ENCODE measurements around the gene DISC1. TPM values are rescaled to one million over a fixed set of nuclear protein-coding genes. Genes with fewer than 3 reads are reported as not detected.
A peak's percentile ranks its signal among the peaks of the same experiment; 100 is the strongest.

Gene DISC1
- polyA plus RNA-seq, 1 of the 3 experiments (the other 2 are of a cell fraction), result 1.7 TPM

DNA sequence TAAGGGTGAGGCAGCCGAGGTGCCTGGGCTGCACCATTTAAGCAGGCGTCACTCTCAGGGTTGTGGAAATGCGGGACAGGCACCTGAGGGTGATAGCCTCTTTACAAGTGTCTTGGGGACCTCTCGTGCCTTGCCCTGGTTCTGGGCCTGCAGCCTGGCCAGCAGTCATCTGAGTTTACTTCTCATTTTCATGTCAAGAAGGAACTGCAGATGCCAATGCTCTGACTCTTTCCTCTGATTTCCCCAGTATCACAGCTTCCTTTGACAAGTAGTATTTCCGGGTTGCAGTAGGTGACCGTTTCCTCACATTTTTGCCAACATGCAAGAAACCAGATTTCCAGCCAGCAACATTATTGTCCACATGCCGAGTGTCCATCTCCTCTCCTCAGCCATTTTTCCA, 286.9 kb downstream of the DISC1 start:
- H3K4me1 ChIP-seq (ENCODE audit: control insufficient read depth in 1 of 2, insufficient read depth in 2 of 2, low read depth in 1 of 2, low read length in 1 of 2), result no peaks in the 10 kb centered on the region
- H3K9me3 ChIP-seq, result no peaks in the 10 kb centered on the region
- no peaks in the 10 kb centered on the region for H3K36me3 ChIP-seq (replicated peaks in 1 of 2; ENCODE audit: control insufficient read depth in 1 of 2, insufficient read depth in 2 of 2, low read length in 1 of 2)
- no peak overlapping the region for H2AFZ ChIP-seq (ENCODE audit: low read depth)
- 78% methylated on average over 7 of the region's 7 CpGs for WGBS (ENCODE audit: low lambda C conversion rate)
- H3K9me2 ChIP-seq, result no peaks in the 10 kb centered on the region
- H3F3A ChIP-seq (replicated peaks; ENCODE audit: insufficient read depth), result no peaks in the 10 kb centered on the region
- no peak overlapping the region for H3K4me3 ChIP-seq (ENCODE audit: low read depth in 2 of 2, low read length in 1 of 2)
- H3K27me3 ChIP-seq (ENCODE audit: insufficient read depth), result no peaks in the 10 kb centered on the region
- ChIA-PET CTCF (interaction anchor here (0.6 kb wide), 1 partner anchor 136 kb away, joined by 3 read pairs; no protein-coding TSS in a partner anchor), POLR2A (no interaction called here)
- no peak overlapping the region for H3K4me2 ChIP-seq
- no peak overlapping the region for H3K27ac ChIP-seq (ENCODE audit: low read depth in 2 of 2, low read length in 1 of 2)
- no peak for DNase-seq
- TF ChIP-seq, protein P1, sequence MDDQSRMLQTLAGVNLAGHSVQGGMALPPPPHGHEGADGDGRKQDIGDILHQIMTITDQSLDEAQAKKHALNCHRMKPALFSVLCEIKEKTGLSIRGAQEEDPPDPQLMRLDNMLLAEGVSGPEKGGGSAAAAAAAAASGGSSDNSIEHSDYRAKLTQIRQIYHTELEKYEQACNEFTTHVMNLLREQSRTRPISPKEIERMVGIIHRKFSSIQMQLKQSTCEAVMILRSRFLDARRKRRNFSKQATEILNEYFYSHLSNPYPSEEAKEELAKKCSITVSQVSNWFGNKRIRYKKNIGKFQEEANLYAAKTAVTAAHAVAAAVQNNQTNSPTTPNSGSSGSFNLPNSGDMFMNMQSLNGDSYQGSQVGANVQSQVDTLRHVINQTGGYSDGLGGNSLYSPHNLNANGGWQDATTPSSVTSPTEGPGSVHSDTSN (IDR thresholded peaks at IDR 0.05), result no peak
- TF ChIP-seq RXRA (IDR thresholded peaks at IDR 0.05; ENCODE audit: borderline replicate concordance, low read depth) (no peak), TAF1 (IDR thresholded peaks at IDR 0.05; ENCODE audit: borderline replicate concordance, low read depth, low read length) (no peak), JUND (IDR thresholded peaks at IDR 0.05) (no peak), GABPA (IDR thresholded peaks at IDR 0.05; ENCODE audit: low read depth) (no peak), NFIC (IDR thresholded peaks at IDR 0.05; ENCODE audit: borderline replicate concordance) (no peak), FOXM1 (IDR thresholded peaks at IDR 0.05; ENCODE audit: low read depth) (no peak), TCF12 (IDR thresholded peaks at IDR 0.05) (no peak), EP300 (IDR thresholded peaks at IDR 0.05; ENCODE audit: borderline replicate concordance in 1 of 2, low read depth in 1 of 2, low read length in 1 of 2) (no peak)
- no peak overlapping the region for H3K9ac ChIP-seq
- H4K20me1 ChIP-seq (ENCODE audit: insufficient read depth), result no peaks in the 10 kb centered on the region
- no peaks in the 10 kb centered on the region for H3K79me2 ChIP-seq (ENCODE audit: insufficient read depth)

DNA sequence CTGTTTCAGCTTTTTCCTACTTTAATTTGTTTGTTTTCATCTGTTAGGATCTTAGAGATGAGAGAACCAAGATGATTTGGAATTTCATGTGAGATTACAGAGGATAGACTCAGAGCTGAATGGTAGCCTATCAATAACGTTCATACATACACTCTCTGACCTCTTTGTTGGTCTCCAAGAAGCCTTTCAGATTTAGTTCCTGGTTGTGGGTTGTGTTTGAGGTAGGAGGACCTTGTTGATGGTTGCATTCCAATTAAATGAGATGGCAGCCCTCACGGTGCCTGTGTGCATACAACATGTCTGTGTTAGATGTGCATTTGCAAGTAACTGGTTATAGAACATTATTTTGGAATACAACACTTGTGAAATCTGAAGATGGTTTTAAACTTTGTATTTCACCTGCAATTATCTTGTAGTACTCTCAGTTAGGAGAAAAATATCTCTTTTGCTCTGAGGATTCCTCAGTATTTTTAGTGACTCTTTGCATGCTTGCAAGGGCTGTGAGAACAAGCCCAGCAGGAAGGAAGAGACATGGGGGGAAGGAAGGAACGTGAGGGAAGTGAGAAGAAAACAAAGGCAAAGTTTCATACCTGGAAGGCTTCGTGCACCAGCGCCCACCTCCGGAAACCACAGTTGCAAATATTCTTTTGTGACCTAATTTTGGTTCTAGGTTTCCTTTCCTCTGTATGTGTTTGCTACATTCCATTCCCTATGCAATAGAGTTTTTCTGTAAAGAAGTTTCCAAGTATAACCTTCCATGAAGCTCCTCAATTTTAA, 291.8 kb downstream of the DISC1 start:
- Histone ChIP-seq H3K9me2 (no peaks in the 10 kb centered on the region), H3K4me1 (ENCODE audit: control insufficient read depth in 1 of 2, insufficient read depth in 2 of 2, low read depth in 1 of 2, low read length in 1 of 2) (peaks cover 0 to 18% of the 10 kb centered on the region in 2 experiments; a peak in 2 of 4 replicates), H3K4me3 (ENCODE audit: low read depth in 2 of 2, low read length in 1 of 2) (no peak overlapping the region), H3K9me3 (no peaks in the 10 kb centered on the region), H3K27ac (ENCODE audit: low read depth in 2 of 2, low read length in 1 of 2) (peak overlapping the region in 1 of 2 experiments; percentile 91; a peak in 1 of 4 replicates), H3K4me2 (no peak overlapping the region), H2AFZ (ENCODE audit: low read depth) (no peak overlapping the region), H3K27me3 (ENCODE audit: insufficient read depth) (no peaks in the 10 kb centered on the region), H3K9ac (no peak overlapping the region), H3K79me2 (ENCODE audit: insufficient read depth) (no peaks in the 10 kb centered on the region), H3F3A (replicated peaks; ENCODE audit: insufficient read depth) (no peaks in the 10 kb centered on the region), H3K36me3 (replicated peaks in 1 of 2; ENCODE audit: control insufficient read depth in 1 of 2, insufficient read depth in 2 of 2, low read length in 1 of 2) (no peaks in the 10 kb centered on the region), H4K20me1 (ENCODE audit: insufficient read depth) (no peaks in the 10 kb centered on the region)
- WGBS (ENCODE audit: low lambda C conversion rate), result 81% methylated on average over 6 of the region's 6 CpGs
- no peak for DNase-seq
- TF ChIP-seq TEAD4 (IDR thresholded peaks at IDR 0.05; ENCODE audit: borderline replicate concordance, insufficient read depth), result no peak
- TF ChIP-seq SIN3A (IDR thresholded peaks at IDR 0.05; ENCODE audit: borderline replicate concordance, low read depth, low read length), result no peak
- no peak for TF ChIP-seq RCOR1 (IDR thresholded peaks at IDR 0.05; ENCODE audit: low read length)
- no peak for TF ChIP-seq YY1 (IDR thresholded peaks at IDR 0.05; ENCODE audit: low read depth)
- TF ChIP-seq RXRA (IDR thresholded peaks at IDR 0.05; ENCODE audit: borderline replicate concordance, low read depth), result no peak
- TF ChIP-seq, protein P2, sequence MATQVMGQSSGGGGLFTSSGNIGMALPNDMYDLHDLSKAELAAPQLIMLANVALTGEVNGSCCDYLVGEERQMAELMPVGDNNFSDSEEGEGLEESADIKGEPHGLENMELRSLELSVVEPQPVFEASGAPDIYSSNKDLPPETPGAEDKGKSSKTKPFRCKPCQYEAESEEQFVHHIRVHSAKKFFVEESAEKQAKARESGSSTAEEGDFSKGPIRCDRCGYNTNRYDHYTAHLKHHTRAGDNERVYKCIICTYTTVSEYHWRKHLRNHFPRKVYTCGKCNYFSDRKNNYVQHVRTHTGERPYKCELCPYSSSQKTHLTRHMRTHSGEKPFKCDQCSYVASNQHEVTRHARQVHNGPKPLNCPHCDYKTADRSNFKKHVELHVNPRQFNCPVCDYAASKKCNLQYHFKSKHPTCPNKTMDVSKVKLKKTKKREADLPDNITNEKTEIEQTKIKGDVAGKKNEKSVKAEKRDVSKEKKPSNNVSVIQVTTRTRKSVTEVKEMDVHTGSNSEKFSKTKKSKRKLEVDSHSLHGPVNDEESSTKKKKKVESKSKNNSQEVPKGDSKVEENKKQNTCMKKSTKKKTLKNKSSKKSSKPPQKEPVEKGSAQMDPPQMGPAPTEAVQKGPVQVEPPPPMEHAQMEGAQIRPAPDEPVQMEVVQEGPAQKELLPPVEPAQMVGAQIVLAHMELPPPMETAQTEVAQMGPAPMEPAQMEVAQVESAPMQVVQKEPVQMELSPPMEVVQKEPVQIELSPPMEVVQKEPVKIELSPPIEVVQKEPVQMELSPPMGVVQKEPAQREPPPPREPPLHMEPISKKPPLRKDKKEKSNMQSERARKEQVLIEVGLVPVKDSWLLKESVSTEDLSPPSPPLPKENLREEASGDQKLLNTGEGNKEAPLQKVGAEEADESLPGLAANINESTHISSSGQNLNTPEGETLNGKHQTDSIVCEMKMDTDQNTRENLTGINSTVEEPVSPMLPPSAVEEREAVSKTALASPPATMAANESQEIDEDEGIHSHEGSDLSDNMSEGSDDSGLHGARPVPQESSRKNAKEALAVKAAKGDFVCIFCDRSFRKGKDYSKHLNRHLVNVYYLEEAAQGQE (IDR thresholded peaks at IDR 0.05; ENCODE audit: low read depth, low read length), result no peak
- TF ChIP-seq, protein P3, sequence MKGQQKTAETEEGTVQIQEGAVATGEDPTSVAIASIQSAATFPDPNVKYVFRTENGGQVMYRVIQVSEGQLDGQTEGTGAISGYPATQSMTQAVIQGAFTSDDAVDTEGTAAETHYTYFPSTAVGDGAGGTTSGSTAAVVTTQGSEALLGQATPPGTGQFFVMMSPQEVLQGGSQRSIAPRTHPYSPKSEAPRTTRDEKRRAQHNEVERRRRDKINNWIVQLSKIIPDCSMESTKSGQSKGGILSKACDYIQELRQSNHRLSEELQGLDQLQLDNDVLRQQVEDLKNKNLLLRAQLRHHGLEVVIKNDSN (IDR thresholded peaks at IDR 0.05; ENCODE audit: borderline replicate concordance, low read depth), result no peak
- no peak for TF ChIP-seq POLR2AphosphoS5 (IDR thresholded peaks at IDR 0.05; ENCODE audit: low read depth, low read length)
- TF ChIP-seq, protein P4, sequence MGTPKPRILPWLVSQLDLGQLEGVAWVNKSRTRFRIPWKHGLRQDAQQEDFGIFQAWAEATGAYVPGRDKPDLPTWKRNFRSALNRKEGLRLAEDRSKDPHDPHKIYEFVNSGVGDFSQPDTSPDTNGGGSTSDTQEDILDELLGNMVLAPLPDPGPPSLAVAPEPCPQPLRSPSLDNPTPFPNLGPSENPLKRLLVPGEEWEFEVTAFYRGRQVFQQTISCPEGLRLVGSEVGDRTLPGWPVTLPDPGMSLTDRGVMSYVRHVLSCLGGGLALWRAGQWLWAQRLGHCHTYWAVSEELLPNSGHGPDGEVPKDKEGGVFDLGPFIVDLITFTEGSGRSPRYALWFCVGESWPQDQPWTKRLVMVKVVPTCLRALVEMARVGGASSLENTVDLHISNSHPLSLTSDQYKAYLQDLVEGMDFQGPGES (IDR thresholded peaks at IDR 0.05; ENCODE audit: low read depth, low read length), result no peak
- no peak for TF ChIP-seq ELF1 (IDR thresholded peaks at IDR 0.05)
- POLR2A ChIA-PET, result no interaction called here
- CTCF ChIA-PET, result interaction anchor here (0.9 to 3.0 kb wide), 3 partner anchors 19 to 52 kb away, joined by 3 to 10 read pairs (median 3); no protein-coding TSS in a partner anchor

All from SK-N-SH (cell line).